ENCODE measurements around the gene VSTM1.

Gene VSTM1

DNA sequence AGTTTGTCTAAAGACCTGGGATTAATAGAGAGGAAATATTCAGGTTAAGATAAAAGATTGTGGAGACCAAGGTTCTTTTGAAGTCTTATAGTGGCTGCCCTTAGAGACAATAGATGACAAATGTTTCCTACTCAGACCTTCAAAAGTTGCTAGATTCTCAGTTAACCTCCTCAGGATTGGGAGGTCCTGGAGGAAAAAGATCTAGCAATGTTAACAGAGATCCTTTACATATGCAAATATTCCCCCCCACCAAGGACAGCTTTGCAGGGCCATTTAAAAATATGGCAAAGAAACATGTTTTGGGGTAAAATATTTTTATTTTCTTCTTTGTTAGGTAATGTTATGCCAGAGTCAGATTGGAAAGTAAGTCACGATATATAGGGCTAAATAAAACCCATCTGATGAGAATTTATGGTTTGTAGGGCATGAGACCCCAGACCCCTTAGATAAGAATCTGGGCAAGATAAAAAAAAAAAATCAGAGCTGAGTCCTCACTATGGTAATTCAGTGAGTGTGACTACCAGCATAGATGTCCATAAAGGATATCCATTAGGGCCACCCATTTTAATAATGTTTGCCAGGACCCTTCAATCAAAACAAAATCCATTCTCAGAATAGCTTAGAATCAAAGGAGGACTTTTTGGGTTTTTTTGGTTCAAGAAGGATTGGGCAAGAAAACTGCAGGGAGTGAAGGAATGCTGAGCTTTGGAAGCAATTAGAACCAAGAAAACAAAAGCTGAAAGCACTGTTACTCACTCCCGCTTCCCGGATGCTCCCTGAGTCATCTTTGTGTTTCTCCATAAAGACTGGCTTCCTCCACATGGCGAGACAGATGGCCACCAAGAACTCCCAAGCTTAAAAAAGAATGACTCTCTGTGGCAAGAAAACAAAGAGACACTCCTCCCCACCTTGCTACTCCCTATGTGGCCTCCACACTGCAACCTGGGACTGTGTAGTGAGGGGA, 28.2 kb downstream of the VSTM1 start:
- Histone ChIP-seq H3K4me1 (ENCODE audit: control insufficient read depth, insufficient read depth, low read length) (peaks cover 7% of the 10 kb centered on the region), H3K9me3 (ENCODE audit: control insufficient read depth, low read length) (no peaks in the 10 kb centered on the region), H3K27ac (ENCODE audit: insufficient read depth, low read depth, low read length, poor library complexity, severe bottlenecking) (peak overlapping the region; percentile 36), H3K36me3 (ENCODE audit: control insufficient read depth, insufficient read depth, low read length) (no peaks in the 10 kb centered on the region), H3K27me3 (ENCODE audit: control insufficient read depth, insufficient read depth, low read length, poor library complexity, severe bottlenecking) (peaks cover 5% of the 10 kb centered on the region), H3K4me3 (ENCODE audit: insufficient read depth, low read depth, low read length) (no peak overlapping the region)
- WGBS, 2 experiments, result 4 to 9% methylated on average over 4 of the region's 4 CpGs

DNA sequence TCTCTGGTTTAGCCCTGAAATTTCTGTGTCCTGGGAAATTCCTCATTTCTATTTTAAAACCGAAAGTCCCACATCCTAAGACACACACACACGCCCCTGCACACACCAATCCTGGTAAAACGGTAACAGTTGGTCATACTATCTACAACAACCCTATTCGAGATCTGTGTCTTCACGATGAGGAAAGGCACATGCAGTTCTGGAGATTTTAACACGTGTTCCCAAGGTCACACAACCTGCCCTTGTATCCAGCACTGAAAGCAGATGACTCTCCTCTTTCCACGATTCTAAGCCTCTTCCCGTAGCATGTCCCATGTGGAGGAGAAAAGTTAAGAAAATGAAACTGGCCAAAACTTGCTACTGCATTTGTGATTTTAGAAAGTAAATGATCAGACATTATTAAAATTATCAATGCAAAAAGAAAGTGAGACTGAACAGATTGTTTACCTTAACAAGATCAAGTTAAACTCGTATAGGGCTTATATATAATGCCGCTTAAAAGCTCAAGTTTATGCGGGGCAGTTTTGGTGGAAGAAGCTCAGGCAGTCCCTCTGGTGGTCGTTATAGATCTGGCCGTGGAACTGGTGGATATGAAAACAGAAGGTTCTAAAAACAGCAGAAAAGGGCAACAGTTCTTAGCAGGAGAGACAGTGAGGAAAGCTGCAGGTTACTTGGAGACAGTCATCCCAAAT, 32.7 kb downstream of the VSTM1 start:
- Histone ChIP-seq H3K9me3 (ENCODE audit: control insufficient read depth, low read length) (no peaks in the 10 kb centered on the region), H3K4me3 (ENCODE audit: insufficient read depth, low read depth, low read length) (no peak overlapping the region), H3K27ac (ENCODE audit: insufficient read depth, low read depth, low read length, poor library complexity, severe bottlenecking) (no peak overlapping the region), H3K36me3 (ENCODE audit: control insufficient read depth, insufficient read depth, low read length) (no peaks in the 10 kb centered on the region), H3K27me3 (ENCODE audit: control insufficient read depth, insufficient read depth, low read length, poor library complexity, severe bottlenecking) (peaks cover 5% of the 10 kb centered on the region), H3K4me1 (ENCODE audit: control insufficient read depth, insufficient read depth, low read length) (peaks cover 7% of the 10 kb centered on the region)
- 63 to 65% methylated on average over 11 to 13 of the region's 13 CpGs for whole genome bisulfite sequencing, 2 experiments

DNA sequence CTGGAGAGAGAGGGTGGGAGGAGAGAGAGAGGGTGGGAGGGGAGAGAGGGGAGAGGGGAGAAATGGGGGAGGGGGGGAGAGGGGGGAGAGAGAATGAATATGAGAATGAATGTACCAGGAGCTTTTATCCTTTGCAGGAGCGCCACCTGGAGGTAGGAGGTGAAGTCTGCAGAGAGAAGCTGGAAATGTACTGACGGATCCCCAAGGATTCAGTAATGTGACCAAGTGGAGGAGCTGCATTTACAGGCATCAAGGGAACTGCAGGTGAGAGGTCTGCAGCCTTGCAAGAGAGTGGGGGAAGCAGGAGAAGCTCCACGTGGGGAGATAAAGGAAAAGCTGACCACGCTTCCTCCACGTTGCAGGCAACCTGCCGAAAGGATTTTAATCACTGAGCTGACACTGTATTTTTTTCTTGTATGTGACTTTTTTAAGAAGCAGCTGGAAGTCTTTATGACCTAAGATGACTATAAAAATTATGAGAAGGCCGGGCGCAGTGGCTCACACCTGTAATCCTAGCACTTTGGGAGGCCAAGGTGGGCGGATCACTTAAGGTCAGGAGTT, 33.7 kb downstream of the VSTM1 start:
- WGBS, 2 experiments, result 53 to 58% methylated on average over 9 of the region's 9 CpGs
- H3K27ac ChIP-seq (ENCODE audit: insufficient read depth, low read depth, low read length, poor library complexity, severe bottlenecking), result no peak overlapping the region
- no peaks in the 10 kb centered on the region for H3K9me3 ChIP-seq (ENCODE audit: control insufficient read depth, low read length)
- H3K27me3 ChIP-seq (ENCODE audit: control insufficient read depth, insufficient read depth, low read length, poor library complexity, severe bottlenecking), result peaks cover 5% of the 10 kb centered on the region
- H3K36me3 ChIP-seq (ENCODE audit: control insufficient read depth, insufficient read depth, low read length), result no peaks in the 10 kb centered on the region
- H3K4me1 ChIP-seq (ENCODE audit: control insufficient read depth, insufficient read depth, low read length), result no peaks in the 10 kb centered on the region
- H3K4me3 ChIP-seq (ENCODE audit: insufficient read depth, low read depth, low read length), result no peak overlapping the region

DNA sequence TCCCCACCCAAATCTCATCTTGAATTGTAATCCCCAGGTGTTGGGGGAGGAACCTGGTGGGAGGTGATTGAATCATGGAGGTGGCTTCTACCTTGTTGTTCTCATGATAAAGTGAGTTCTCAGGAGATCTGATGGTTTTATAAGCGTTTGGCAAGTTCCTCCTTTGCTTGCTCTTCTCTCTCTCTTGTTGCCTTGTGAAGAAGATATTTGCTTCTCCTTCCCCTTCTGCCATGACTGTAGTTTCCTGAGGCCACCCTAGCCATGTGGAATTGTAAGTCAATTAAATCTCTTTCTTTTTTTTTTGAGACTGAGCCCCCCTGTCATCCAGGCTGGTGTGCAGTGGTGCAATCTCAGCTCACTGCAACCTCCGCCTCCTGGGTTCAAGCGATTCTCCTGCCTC, 34.4 kb downstream of the VSTM1 start:
- 93 to 96% methylated on average over 3 of the region's 3 CpGs for WGBS, 2 experiments
- Histone ChIP-seq H3K36me3 (ENCODE audit: control insufficient read depth, insufficient read depth, low read length) (no peaks in the 10 kb centered on the region), H3K4me1 (ENCODE audit: control insufficient read depth, insufficient read depth, low read length) (no peaks in the 10 kb centered on the region), H3K4me3 (ENCODE audit: insufficient read depth, low read depth, low read length) (no peak overlapping the region), H3K9me3 (ENCODE audit: control insufficient read depth, low read length) (no peaks in the 10 kb centered on the region), H3K27ac (ENCODE audit: insufficient read depth, low read depth, low read length, poor library complexity, severe bottlenecking) (no peak overlapping the region), H3K27me3 (ENCODE audit: control insufficient read depth, insufficient read depth, low read length, poor library complexity, severe bottlenecking) (no peaks in the 10 kb centered on the region)

DNA sequence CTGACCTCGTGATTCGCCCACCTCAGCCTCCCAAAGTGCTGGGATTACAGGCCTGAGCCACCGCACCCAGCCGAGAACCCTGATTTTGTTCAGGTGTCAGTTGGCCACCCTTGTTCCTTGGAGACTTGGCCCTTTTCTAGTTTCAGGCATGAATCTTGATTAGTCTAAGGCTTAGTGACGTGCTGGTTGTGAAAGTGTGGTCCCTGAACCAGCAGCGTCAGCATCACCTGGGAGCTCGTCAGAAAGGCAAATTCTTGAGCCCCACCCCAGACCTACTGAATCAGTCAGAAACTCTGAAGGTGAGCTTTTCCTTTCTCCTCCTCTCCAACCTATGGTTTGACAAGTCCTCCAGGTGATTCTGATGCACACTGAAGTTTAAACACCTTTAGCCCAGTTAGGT, 37.0 kb downstream of the VSTM1 start:
- H3K9me3 ChIP-seq (ENCODE audit: control insufficient read depth, low read length), result no peaks in the 10 kb centered on the region
- H3K27ac ChIP-seq (ENCODE audit: insufficient read depth, low read depth, low read length, poor library complexity, severe bottlenecking), result no peak overlapping the region
- 88 to 91% methylated on average over 7 of the region's 7 CpGs for WGBS, 2 experiments
- H3K4me3 ChIP-seq (ENCODE audit: insufficient read depth, low read depth, low read length), result no peak overlapping the region
- no peaks in the 10 kb centered on the region for H3K36me3 ChIP-seq (ENCODE audit: control insufficient read depth, insufficient read depth, low read length)
- no peaks in the 10 kb centered on the region for H3K4me1 ChIP-seq (ENCODE audit: control insufficient read depth, insufficient read depth, low read length)
- no peaks in the 10 kb centered on the region for H3K27me3 ChIP-seq (ENCODE audit: control insufficient read depth, insufficient read depth, low read length, poor library complexity, severe bottlenecking)

DNA sequence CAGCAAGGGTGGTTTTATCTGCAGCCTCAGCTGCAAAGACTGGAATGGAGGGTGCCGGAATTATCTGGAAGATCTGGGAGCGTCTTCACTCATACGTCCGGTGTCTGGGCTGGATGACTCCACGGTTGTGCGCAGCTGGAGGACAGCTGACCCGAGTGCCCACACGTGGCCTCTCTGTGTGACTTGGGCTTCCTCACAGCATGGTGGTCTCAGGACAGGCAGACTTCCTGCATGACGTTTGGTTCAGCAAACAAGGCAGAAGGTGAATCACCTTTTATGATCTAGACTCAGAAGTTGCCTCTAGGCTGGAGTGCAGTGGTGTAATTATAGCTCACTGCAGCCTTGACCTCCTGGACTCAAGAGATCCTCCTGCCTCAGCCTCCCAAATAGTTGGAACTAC, 39.0 kb downstream of the VSTM1 start:
- Histone ChIP-seq H3K27me3 (ENCODE audit: control insufficient read depth, insufficient read depth, low read length, poor library complexity, severe bottlenecking) (no peaks in the 10 kb centered on the region), H3K4me3 (ENCODE audit: insufficient read depth, low read depth, low read length) (no peak overlapping the region), H3K4me1 (ENCODE audit: control insufficient read depth, insufficient read depth, low read length) (no peaks in the 10 kb centered on the region), H3K27ac (ENCODE audit: insufficient read depth, low read depth, low read length, poor library complexity, severe bottlenecking) (no peak overlapping the region), H3K9me3 (ENCODE audit: control insufficient read depth, low read length) (no peaks in the 10 kb centered on the region), H3K36me3 (ENCODE audit: control insufficient read depth, insufficient read depth, low read length) (no peaks in the 10 kb centered on the region)
- whole genome bisulfite sequencing, 2 experiments, result 89 to 92% methylated on average over 9 of the region's 9 CpGs

DNA sequence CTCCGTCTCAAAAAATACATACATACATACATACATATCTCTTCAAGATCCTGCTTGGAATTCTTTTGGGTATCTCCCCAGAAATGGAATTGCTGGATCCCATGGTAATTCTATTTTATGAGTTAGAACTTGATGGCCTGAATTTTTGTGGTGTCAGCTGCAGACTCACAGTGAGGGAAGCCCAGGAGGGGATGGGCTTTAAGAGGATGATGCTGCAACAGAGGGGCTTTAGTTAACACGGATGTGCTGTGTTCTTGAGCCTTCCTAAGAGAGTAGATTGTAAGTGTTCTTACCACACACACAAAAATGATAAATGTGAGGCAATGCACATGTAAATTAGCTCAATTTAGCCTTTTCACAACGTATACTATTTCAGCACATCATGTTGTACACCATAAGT, 40.5 kb downstream of the VSTM1 start:
- no peaks in the 10 kb centered on the region for H3K36me3 ChIP-seq (ENCODE audit: control insufficient read depth, insufficient read depth, low read length)
- no peak overlapping the region for H3K4me3 ChIP-seq (ENCODE audit: insufficient read depth, low read depth, low read length)
- H3K27ac ChIP-seq (ENCODE audit: insufficient read depth, low read depth, low read length, poor library complexity, severe bottlenecking), result no peak overlapping the region
- H3K27me3 ChIP-seq (ENCODE audit: control insufficient read depth, insufficient read depth, low read length, poor library complexity, severe bottlenecking), result no peaks in the 10 kb centered on the region
- H3K4me1 ChIP-seq (ENCODE audit: control insufficient read depth, insufficient read depth, low read length), result no peaks in the 10 kb centered on the region
- 70 to 77% methylated on average over 3 of the region's 3 CpGs for WGBS, 2 experiments
- no peaks in the 10 kb centered on the region for H3K9me3 ChIP-seq (ENCODE audit: control insufficient read depth, low read length)

DNA sequence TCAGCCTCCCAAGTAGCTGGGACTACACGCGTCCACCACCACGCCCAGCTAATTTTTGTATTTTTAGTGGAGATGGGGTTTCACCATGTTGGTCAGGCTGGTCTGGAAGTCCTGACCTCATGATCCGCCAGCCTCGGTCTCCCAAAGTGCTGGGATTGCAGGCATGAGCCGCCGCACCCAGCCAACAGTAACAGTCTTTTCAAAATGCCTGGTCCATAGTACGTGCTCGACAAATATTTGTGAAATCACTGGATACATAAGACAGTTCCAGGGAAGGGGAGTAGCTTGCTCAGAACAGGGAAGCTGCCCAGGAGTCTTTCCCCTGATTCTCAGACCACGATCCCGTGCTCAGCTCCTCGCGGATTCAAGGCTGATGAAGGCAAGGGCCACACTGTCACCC, 41.8 kb downstream of the VSTM1 start:
- H3K4me1 ChIP-seq (ENCODE audit: control insufficient read depth, insufficient read depth, low read length), result no peaks in the 10 kb centered on the region
- WGBS, 2 experiments, result 90 to 91% methylated on average over 13 of the region's 13 CpGs
- H3K4me3 ChIP-seq (ENCODE audit: insufficient read depth, low read depth, low read length), result no peak overlapping the region
- no peaks in the 10 kb centered on the region for H3K9me3 ChIP-seq (ENCODE audit: control insufficient read depth, low read length)
- H3K27ac ChIP-seq (ENCODE audit: insufficient read depth, low read depth, low read length, poor library complexity, severe bottlenecking), result no peak overlapping the region
- no peaks in the 10 kb centered on the region for H3K27me3 ChIP-seq (ENCODE audit: control insufficient read depth, insufficient read depth, low read length, poor library complexity, severe bottlenecking)
- H3K36me3 ChIP-seq (ENCODE audit: control insufficient read depth, insufficient read depth, low read length), result no peaks in the 10 kb centered on the region

DNA sequence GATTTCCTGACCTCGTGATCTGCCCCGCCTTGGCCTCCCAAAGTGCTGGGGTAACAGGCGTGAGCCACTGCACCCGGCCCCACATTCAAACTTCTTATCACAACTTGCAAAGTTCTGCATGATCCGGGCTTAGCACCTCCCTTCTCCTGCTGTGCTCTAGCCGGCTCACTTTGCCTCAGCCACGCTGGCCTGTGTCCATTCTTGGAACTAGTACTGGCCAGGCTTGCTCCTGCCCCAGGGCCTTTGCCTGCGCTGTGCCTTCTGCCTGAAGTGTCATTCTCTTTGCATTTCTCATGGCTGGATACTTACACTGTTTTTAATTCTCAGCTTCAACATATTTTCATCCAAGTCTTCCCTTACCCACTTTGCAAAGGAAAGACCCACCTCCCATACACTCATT, 42.3 kb downstream of the VSTM1 start:
- Histone ChIP-seq H3K27me3 (ENCODE audit: control insufficient read depth, insufficient read depth, low read length, poor library complexity, severe bottlenecking) (no peaks in the 10 kb centered on the region), H3K36me3 (ENCODE audit: control insufficient read depth, insufficient read depth, low read length) (no peaks in the 10 kb centered on the region), H3K27ac (ENCODE audit: insufficient read depth, low read depth, low read length, poor library complexity, severe bottlenecking) (no peak overlapping the region), H3K4me3 (ENCODE audit: insufficient read depth, low read depth, low read length) (no peak overlapping the region), H3K4me1 (ENCODE audit: control insufficient read depth, insufficient read depth, low read length) (no peaks in the 10 kb centered on the region), H3K9me3 (ENCODE audit: control insufficient read depth, low read length) (no peaks in the 10 kb centered on the region)
- 85 to 90% methylated on average over 8 of the region's 8 CpGs for WGBS, 2 experiments

DNA sequence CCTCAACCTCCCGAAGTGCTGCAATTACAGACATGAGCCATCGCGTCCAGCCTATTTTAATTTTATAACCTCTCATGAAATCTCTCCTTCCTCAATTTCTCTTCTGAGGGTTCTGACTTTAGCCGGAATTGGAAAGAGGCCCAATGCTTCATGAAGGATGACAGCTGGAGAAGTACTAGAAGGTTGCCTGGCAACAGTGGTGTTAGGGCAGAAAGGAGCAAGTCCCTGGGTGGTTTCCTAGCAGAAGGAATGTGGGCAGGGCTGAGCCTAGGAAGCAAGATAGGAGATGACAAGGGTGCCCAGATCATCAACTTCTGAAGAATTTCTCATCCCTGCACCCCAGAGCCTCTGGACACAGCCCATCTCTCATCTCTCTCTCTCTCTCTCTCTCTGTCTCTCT, 46.4 kb downstream of the VSTM1 start:
- Histone ChIP-seq H3K36me3 (ENCODE audit: control insufficient read depth, insufficient read depth, low read length) (no peaks in the 10 kb centered on the region), H3K27me3 (ENCODE audit: control insufficient read depth, insufficient read depth, low read length, poor library complexity, severe bottlenecking) (no peaks in the 10 kb centered on the region), H3K9me3 (ENCODE audit: control insufficient read depth, low read length) (no peaks in the 10 kb centered on the region), H3K4me3 (ENCODE audit: insufficient read depth, low read depth, low read length) (no peak overlapping the region), H3K4me1 (ENCODE audit: control insufficient read depth, insufficient read depth, low read length) (no peaks in the 10 kb centered on the region), H3K27ac (ENCODE audit: insufficient read depth, low read depth, low read length, poor library complexity, severe bottlenecking) (no peak overlapping the region)
- 88 to 89% methylated on average over 4 of the region's 4 CpGs for WGBS, 2 experiments

All from ectodermal cell (in vitro differentiated cells).